Measurements from ENCODE around the gene KIFC3. TPM values are rescaled to one million over a fixed set of nuclear protein-coding genes. Genes with fewer than 3 reads are reported as not detected.

Gene KIFC3
- total and polyA plus RNA-seq, 7 experiments from 2014 or later, result 0.73 to 9.2 (median 1.6) TPM; not detected in 3

- Mint-ChIP-seq H3K27ac (no peak overlapping the region), H3K9me3 (peaks cover 0 to 1% (median 0%) of the 10 kb centered on the region in 11 donors), H3K4me3 (no peak overlapping the region), H3K27me3 (no peaks in the 10 kb centered on the region), H3K4me1 (peaks cover 0 to 7% (median 0%) of the 10 kb centered on the region in 7 donors), H3K36me3 (peaks cover 2 to 12% (median 5%) of the 10 kb centered on the region in 5 donors)
- Histone ChIP-seq H3K36me3 (ENCODE audit: control insufficient read depth in 2 of 3, insufficient read depth in 3 of 3, low read length in 3 of 3) (peaks cover 0 to 53% (median 3%) of the 10 kb centered on the region in 3 experiments), H3K4me1 (ENCODE audit: control insufficient read depth in 2 of 2, insufficient read depth in 2 of 2, low read length in 2 of 2) (peaks cover 0 to 5% of the 10 kb centered on the region in 2 donors), H3K4me3 (ENCODE audit: low read length) (no peak overlapping the region), H3K9me3 (ENCODE audit: control insufficient read depth in 2 of 3, low read length in 3 of 3) (no peaks in the 10 kb centered on the region), H3K27me3 (ENCODE audit: control insufficient read depth in 2 of 2, insufficient read depth in 2 of 2, low read length in 2 of 2) (no peaks in the 10 kb centered on the region), H3K27ac (ENCODE audit: low read depth, low read length) (no peak overlapping the region)
- no peak for DNase-seq
- no peak for ATAC-seq
- intact Hi-C loops (cut with micrococcal nuclease), result loop anchor here in 1 of 2 donors (5.0 kb wide), 1 partner anchor 232 kb away; no protein-coding TSS in a partner anchor
- CTCF ChIA-PET, result interaction anchor here (1.0 kb wide), 1 partner anchor 18 kb away, joined by 5 read pairs; no protein-coding TSS in a partner anchor
- POLR2A ChIA-PET, result no interaction called here
These were observed 47.1 kb downstream of the KIFC3 start for GRCh38 chr16:57755061-57755684.

GRCh38 chr16:57754354-57755060, 47.8 kb downstream of the KIFC3 start:
- Histone ChIP-seq H3K4me1 (ENCODE audit: control insufficient read depth in 2 of 2, insufficient read depth in 2 of 2, low read length in 2 of 2) (peaks cover 0 to 5% of the 10 kb centered on the region in 2 donors), H3K27me3 (ENCODE audit: control insufficient read depth in 2 of 2, insufficient read depth in 2 of 2, low read length in 2 of 2) (no peaks in the 10 kb centered on the region), H3K27ac (ENCODE audit: low read depth, low read length) (no peak overlapping the region), H3K9me3 (ENCODE audit: control insufficient read depth in 2 of 3, low read length in 3 of 3) (no peaks in the 10 kb centered on the region), H3K4me3 (ENCODE audit: low read length) (no peak overlapping the region), H3K36me3 (ENCODE audit: control insufficient read depth in 2 of 3, insufficient read depth in 3 of 3, low read length in 3 of 3) (peaks cover 0 to 53% (median 3%) of the 10 kb centered on the region in 3 experiments)
- peaks cover 0 to 12% (median 0%) of the 10 kb centered on the region in 7 donors for H3K4me1 Mint-ChIP-seq
- H3K9me3 Mint-ChIP-seq, result peaks cover 0 to 1% (median 0%) of the 10 kb centered on the region in 11 donors
- POLR2A ChIA-PET, result no interaction called here
- intact Hi-C loops (cut with micrococcal nuclease), result loop anchor here in 1 of 2 donors (5.0 kb wide), 1 partner anchor 233 kb away; no protein-coding TSS in a partner anchor
- no peak overlapping the region for H3K4me3 Mint-ChIP-seq
- CTCF ChIA-PET, result no interaction called here
- ATAC-seq, result no peak
- H3K27ac Mint-ChIP-seq, result no peak overlapping the region
- peaks cover 2 to 12% (median 5%) of the 10 kb centered on the region in 5 donors for H3K36me3 Mint-ChIP-seq
- no peak for DNase-seq
- no peaks in the 10 kb centered on the region for H3K27me3 Mint-ChIP-seq

- peaks cover 0 to 12% (median 0%) of the 10 kb centered on the region in 7 donors for H3K4me1 Mint-ChIP-seq
- H3K9me3 Mint-ChIP-seq, result peaks cover 0 to 1% (median 0%) of the 10 kb centered on the region in 11 donors
- no peak overlapping the region for H3K27ac Mint-ChIP-seq
- H3K9me3 ChIP-seq (ENCODE audit: control insufficient read depth in 2 of 3, low read length in 3 of 3), result no peaks in the 10 kb centered on the region
- CTCF ChIA-PET, result no interaction called here
- no peak overlapping the region for H3K4me3 Mint-ChIP-seq
- no peak overlapping the region for H3K4me3 ChIP-seq (ENCODE audit: low read length)
- POLR2A ChIA-PET, result no interaction called here
- DNase-seq (no peak), ATAC-seq (no peak)
- intact Hi-C loops (cut with micrococcal nuclease), result no loop called here
- H3K27me3 Mint-ChIP-seq, result no peaks in the 10 kb centered on the region
- H3K36me3 Mint-ChIP-seq, result peaks cover 2 to 12% (median 5%) of the 10 kb centered on the region in 5 donors
- peaks cover 0 to 5% of the 10 kb centered on the region in 2 donors for H3K4me1 ChIP-seq (ENCODE audit: control insufficient read depth in 2 of 2, insufficient read depth in 2 of 2, low read length in 2 of 2)
- peaks cover 0 to 53% (median 3%) of the 10 kb centered on the region in 3 experiments for H3K36me3 ChIP-seq (ENCODE audit: control insufficient read depth in 2 of 3, insufficient read depth in 3 of 3, low read length in 3 of 3)
- H3K27me3 ChIP-seq (ENCODE audit: control insufficient read depth in 2 of 2, insufficient read depth in 2 of 2, low read length in 2 of 2), result no peaks in the 10 kb centered on the region
- H3K27ac ChIP-seq (ENCODE audit: low read depth, low read length), result no peak overlapping the region
These were observed 48.6 kb downstream of the KIFC3 start for GRCh38 chr16:57753448-57754353.

GRCh38 chr16:57752581-57753447, 49.5 kb downstream of the KIFC3 start:
- Mint-ChIP-seq H3K4me3 (no peak overlapping the region), H3K4me1 (peaks cover 0 to 12% (median 0%) of the 10 kb centered on the region in 7 donors), H3K27me3 (no peaks in the 10 kb centered on the region), H3K9me3 (peaks cover 0 to 1% (median 0%) of the 10 kb centered on the region in 11 donors), H3K27ac (no peak overlapping the region), H3K36me3 (peaks cover 2 to 12% (median 5%) of the 10 kb centered on the region in 5 donors)
- peaks cover 0 to 53% (median 3%) of the 10 kb centered on the region in 3 experiments for H3K36me3 ChIP-seq (ENCODE audit: control insufficient read depth in 2 of 3, insufficient read depth in 3 of 3, low read length in 3 of 3)
- ChIA-PET CTCF (interaction anchor here (1.3 kb wide), 1 partner anchor 9 kb away, joined by 4 read pairs; no protein-coding TSS in a partner anchor), POLR2A (no interaction called here)
- H3K27ac ChIP-seq (ENCODE audit: low read depth, low read length), result no peak overlapping the region
- DNase-seq (no peak), ATAC-seq (no peak)
- H3K9me3 ChIP-seq (ENCODE audit: control insufficient read depth in 2 of 3, low read length in 3 of 3), result no peaks in the 10 kb centered on the region
- intact Hi-C loops (cut with micrococcal nuclease), result no loop called here
- no peak overlapping the region for H3K4me3 ChIP-seq (ENCODE audit: low read length)
- peaks cover 0 to 5% of the 10 kb centered on the region in 2 donors for H3K4me1 ChIP-seq (ENCODE audit: control insufficient read depth in 2 of 2, insufficient read depth in 2 of 2, low read length in 2 of 2)
- no peaks in the 10 kb centered on the region for H3K27me3 ChIP-seq (ENCODE audit: control insufficient read depth in 2 of 2, insufficient read depth in 2 of 2, low read length in 2 of 2)

GRCh38 chr16:57752203-57752580, 50.1 kb downstream of the KIFC3 start:
- H3K9me3 ChIP-seq (ENCODE audit: control insufficient read depth in 2 of 3, low read length in 3 of 3), result no peaks in the 10 kb centered on the region
- H3K9me3 Mint-ChIP-seq, result peaks cover 0 to 1% (median 0%) of the 10 kb centered on the region in 11 donors
- H3K4me3 ChIP-seq (ENCODE audit: low read length), result no peak overlapping the region
- H3K27me3 Mint-ChIP-seq, result no peaks in the 10 kb centered on the region
- H3K4me1 ChIP-seq (ENCODE audit: control insufficient read depth in 2 of 2, insufficient read depth in 2 of 2, low read length in 2 of 2), result peaks cover 0 to 1% of the 10 kb centered on the region in 2 donors
- H3K27me3 ChIP-seq (ENCODE audit: control insufficient read depth in 2 of 2, insufficient read depth in 2 of 2, low read length in 2 of 2), result no peaks in the 10 kb centered on the region
- peaks cover 0 to 12% (median 0%) of the 10 kb centered on the region in 7 donors for H3K4me1 Mint-ChIP-seq
- peak overlapping the region in 1 of 10 donors; percentile 29 for H3K4me3 Mint-ChIP-seq
- no peak overlapping the region for H3K27ac Mint-ChIP-seq
- peaks cover 2 to 15% (median 5%) of the 10 kb centered on the region in 5 donors for H3K36me3 Mint-ChIP-seq
- ChIA-PET CTCF (interaction anchor here (1.3 kb wide), 1 partner anchor 9 kb away, joined by 4 read pairs; no protein-coding TSS in a partner anchor), POLR2A (no interaction called here)
- peaks cover 0 to 53% (median 3%) of the 10 kb centered on the region in 3 experiments for H3K36me3 ChIP-seq (ENCODE audit: control insufficient read depth in 2 of 3, insufficient read depth in 3 of 3, low read length in 3 of 3)
- H3K27ac ChIP-seq (ENCODE audit: low read depth, low read length), result no peak overlapping the region
- DNase-seq (no peak), ATAC-seq (no peak)
- intact Hi-C loops (cut with micrococcal nuclease), result no loop called here
